HTERT RPE-1 (cell line): ENCODE data around the gene GRIFIN.

Source experiments
- in situ Hi-C: fragments of 300-500 bp; cut with MboI; formaldehyde crosslinking; loops from 4 replicates; pipeline ENCODE4 v1.14.3; 2020; ENCODE audit warnings: low sequenced_read_pairs

The GRIFIN gene

DNA sequence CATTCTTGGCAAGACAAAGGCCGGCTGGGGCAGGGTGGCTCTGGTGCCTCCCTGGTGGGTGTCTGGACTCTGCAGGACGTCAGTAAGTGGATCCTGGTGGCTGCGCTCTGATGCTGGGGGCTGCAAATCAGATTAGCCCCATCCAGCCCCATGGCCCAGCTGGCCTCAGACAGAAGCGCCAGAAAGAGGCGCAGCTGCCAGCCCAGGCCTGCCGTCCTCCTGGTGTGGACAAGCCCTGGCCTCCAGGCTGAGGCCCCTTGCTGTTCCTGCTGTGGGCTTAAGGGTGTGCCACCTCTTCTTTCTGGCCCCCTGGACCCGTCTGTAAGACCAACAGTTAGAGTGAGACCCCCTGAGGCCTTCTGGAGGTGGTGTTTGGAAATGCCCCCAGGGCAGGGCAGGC, 37.5 kb upstream of the GRIFIN start:
- in situ Hi-C loops = no loop called here

DNA sequence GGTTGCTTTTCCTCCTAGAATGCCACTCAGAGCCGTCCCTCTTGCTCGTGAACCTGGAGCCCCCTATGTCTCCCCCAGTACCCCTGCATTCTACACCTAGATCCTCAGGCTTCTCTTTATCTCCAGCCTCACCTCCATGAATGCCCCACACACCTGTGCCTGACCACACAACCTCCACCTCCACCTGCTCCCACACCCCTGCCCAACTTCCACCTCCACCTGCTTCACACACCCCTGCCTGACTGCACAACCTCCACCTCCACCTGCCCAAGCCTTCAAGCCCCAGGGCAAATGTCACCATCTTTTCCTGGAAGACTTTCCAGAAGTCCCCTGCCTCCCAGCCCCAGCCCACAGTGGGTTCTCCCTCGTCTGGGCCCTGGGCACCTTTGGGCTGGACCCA, 36.5 kb upstream of the GRIFIN start:
- in situ Hi-C loops = no loop called here

DNA sequence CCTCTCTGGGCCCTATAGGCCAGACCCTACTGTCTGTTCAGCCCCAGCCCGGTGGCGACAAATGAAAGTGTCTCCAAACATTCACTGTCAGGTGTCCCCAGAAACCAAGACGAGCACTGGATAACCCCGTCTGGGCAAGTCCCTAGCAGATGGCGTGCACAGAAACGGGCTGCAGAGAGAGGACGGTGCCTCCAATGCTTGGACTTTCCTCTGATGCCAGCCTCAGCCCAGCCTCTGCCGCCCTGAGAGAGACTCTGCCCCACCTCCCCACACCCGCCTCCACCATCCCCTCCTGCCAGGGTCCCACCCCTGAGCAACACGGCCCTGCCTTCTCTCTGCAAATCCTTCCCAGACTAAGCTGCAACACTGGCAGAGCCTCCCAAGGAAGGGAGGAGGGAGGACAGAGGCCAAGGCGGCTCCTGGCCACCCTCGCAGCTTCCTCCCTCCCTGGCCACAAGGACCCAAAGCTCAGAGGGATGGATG, 36.0 kb upstream of the GRIFIN start:
- in situ Hi-C loops = no loop called here

DNA sequence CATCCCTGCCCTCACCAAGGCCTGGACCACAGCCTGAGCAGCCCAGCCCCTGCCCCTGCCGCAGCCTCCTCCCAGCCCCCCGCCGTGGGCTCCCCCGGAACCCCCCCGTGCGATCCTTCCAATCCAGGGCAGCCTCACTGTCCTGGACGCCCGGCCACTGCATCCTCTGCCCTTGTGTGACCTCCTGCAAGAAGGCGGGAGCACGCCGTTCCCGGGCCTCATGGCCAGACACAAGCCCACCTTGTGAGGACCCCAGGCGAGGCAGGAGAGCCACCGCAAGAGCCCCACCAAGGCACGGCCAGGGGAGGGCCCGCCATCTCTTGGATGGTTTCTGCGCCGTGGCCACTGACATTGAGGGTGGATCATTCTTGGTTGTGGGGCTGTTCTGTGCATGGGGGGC, 35.6 kb upstream of the GRIFIN start:
- in situ Hi-C loops = no loop called here

DNA sequence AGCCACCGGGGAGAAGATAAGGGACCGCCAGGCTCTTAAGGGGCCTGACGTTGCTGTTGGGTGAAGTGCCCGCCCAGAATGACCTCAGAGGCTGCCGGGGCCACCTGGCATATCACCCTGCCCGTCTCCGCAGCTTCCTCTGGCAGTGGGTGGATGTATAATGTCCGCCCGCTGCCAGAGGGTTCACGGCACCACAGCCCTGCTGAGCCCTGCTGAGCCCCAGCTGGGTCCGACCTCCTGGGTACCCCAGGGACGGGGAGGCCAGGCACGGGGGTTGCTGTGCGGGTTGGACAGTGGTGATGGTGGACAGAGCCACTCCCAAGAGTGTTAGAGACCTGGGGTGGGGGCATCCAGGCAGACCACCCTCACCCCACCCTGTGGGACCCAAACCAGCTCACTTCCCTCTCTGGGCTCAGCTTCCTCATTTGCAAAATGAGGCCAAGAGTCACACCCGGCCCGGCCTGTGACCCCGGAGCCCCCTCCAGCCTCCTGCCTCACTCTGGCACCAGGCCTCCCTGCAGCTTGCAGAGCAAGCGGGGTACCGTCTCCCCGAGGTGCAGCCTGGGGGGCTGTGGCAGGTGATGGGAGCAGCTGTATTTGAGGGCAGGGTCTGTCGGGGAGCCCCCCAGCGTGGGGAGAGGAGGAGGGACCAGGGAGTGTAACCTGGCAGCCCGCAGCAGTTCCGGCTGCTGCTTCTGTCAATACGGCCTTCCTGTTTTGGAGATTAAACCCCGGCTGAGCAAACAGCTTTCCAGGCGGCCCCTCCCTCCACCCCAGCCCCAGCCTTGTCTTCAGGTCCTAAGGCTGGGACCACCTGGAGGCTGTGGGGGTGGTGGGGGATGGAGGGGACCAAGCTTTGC, 34.9 kb upstream of the GRIFIN start:
- in situ Hi-C loops = no loop called here

DNA sequence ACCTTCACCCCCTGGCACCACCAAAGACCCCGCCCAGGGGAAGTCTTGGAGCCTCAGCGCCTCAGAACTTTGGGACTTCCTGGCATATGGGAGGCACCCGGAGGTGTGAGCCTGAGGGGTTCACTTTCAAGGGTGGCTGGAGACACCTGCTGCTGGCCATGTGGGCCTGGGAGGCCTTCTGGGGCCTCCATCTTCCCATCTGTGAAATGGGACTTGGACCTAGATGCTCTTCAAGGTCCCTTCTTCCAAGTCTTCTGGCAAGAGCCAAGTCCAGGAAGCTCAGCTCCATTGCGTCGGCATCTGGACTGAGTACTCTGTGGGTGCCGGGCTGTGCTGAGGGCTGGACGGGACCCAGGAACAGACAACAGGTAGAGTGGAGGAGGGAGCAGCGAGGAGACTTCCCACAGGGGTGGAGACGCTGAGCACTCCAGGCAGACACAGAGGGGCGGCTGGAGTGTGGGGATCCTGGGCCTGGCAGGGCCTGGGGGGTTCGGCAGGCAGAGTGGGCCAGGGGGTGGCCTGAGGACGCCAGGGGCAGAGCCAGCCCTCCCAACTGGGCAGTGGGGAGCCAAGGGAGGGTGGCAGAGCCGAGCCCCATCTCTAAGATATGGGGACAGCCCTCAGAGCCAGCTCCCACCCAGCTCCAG, 34.1 kb upstream of the GRIFIN start:
- in situ Hi-C loops = no loop called here

DNA sequence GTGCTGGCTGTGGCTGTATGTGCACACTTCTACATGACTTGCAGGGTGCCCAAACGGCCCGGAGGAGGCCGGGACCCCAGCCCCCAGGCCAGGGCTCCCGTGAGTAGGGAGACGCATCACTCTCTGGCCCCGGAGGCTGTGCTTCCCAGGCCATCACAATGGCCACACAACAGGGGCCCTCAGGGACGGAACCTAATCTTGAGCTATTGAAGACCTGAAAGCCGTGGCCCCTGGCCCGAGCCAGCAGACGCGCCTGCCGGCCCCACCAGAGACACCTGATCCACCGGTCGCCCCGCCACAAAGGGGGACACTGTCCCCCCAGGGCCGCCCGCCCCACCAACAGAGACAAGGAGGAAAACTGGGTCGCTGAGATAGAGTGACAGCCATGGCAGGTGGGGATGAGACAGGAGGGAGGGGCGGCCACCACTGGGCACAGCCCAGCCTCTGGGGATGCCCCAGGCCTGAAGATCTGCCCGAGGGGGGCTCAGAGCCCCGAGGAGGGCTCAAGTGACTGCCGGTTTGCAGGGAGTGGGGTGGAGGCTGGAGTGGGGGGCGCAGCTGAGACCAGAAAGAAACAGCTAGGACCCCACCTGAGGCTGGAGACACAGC, 33.2 kb upstream of the GRIFIN start:
- in situ Hi-C loops = no loop called here

DNA sequence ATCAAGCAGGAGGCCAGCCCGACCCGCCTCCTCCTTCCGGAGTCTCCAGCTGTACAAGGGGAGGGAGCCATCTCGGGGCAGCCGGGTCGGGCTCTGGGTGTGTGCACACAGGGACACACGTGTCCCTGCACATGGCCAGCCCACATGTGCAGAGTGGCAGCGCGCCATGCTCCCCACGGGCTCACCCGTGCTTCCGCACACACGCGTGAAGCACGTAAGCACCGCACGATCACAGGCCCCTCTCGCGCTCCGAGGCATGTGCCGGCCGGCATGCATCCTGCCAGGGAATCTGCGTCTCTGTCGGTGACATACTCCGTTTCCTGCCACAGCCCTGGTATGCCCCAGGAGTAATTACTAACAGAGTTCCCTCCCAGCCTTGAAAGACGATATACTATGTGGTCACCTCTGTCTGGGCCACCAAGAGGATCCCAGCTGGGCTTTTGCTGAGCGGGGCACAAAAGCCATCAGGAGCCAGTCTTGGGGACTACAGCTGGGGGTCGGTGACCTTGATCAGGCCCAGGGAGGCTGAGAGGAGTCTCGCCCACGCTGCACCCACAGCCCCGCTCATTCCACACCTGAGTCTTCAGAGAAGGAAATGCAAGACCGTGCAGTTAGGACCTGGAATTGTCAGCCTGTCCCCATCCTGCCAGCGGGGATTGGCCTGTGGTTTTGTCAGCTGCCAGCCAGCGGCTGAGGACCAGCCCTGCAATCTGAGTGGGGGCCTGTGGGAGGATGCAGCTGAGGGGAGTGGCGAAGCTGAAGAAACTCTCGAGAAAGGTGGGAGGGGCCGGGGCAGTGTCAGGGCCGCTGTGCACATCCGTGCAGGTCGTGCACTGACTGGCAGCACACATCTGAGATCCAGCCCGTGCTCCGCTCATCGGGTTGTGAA, 32.4 kb upstream of the GRIFIN start:
- in situ Hi-C loops = no loop called here

DNA sequence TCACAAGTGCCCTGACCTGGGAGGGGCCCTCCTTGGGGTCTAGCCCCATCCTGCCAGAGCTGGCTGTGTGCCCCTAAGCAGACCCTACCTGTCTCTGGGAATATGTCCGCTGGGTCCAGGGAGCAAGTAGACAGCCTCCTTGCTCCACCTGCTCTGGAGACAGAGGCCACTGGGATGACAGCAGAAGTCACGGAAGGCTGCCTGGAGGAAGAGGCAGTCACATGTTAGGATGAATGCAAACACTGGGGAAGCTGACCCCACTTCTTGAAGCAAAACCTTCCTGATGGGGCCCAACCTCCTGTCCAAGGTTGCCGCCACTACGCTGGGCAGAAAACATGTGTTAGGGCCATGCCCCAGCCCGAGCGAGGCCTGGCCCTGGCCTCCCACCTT, 31.7 kb upstream of the GRIFIN start:
- in situ Hi-C loops = no loop called here

DNA sequence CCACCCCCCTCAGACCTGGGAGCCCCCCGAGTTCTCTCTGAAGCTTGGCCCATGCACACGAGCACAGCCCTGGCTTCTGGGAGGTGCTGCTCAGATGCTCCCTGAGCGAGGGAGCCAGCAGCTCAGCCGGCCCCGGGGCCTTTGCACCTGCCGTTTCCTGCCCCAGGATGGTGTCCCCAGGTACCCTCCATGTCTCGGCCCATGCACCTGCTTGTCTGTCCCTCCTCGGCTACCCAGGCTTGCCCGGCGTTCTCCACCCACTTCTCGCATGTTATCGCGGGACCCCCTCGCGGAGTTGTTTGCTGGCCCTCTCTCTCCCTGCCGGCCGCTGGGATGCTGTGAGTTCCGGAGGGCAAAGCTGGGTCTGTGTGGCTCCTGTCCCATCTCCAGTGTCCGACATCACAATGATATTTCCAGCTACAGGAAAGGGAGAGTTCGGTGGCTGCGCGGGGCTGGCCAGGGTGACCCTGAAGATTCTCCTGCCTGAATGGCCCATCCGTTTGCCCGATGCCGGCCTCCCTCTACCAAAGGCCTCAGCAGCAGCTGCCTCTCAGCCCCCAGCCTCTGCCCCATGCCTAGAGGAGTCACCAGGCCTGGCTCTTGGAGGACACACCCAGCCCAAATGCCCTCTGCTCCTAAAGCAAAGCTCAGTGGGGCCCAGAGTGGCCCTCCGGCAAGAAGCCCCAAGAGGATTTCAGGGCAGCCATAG, 31.2 kb upstream of the GRIFIN start:
- in situ Hi-C loops = no loop called here

DNA sequence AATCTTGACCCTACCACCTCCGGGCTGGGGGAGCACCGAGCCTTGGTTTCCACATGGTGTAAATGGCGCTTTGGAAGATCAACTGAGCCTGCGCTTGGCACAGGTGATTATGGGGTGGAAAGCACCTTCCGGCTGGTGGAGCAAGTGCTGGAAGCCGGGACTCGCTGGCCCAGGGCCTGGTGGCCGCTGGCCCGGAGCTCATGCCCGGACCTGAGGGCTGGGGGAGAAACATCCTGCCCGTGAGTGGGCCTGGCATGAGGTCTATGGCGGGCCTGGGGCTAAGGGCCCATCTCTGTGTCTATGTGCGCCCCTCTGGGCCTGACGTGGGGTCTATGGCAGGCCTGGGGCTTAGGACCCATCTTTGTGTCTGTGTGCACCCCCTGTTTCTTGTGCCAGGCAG, 29.2 kb upstream of the GRIFIN start:
- in situ Hi-C loops = no loop called here

DNA sequence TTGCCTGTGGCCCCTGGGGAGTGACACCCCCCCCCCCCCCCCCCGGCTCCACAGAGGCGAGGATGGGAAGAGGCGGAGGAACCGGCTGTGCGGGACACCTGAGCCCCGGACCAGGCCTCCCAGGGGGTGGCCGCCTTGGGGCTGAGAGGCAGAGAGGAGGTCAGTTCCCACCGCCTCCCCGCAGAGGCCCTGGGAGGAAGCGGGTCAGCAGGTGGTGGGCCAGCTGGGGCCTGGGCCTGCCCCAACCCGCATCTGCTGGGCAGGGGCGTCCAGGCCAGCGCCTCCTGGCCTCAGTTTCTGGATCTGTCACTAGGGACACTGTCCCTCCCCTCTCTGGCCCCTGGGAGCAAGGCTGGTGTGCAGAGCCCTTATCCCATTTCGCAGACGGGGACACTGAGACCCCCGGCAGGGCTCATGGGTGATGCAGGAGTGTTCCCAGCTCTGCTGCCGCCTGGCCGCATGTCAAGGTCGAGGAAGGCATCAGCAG, 28.7 kb upstream of the GRIFIN start:
- in situ Hi-C loops = no loop called here

DNA sequence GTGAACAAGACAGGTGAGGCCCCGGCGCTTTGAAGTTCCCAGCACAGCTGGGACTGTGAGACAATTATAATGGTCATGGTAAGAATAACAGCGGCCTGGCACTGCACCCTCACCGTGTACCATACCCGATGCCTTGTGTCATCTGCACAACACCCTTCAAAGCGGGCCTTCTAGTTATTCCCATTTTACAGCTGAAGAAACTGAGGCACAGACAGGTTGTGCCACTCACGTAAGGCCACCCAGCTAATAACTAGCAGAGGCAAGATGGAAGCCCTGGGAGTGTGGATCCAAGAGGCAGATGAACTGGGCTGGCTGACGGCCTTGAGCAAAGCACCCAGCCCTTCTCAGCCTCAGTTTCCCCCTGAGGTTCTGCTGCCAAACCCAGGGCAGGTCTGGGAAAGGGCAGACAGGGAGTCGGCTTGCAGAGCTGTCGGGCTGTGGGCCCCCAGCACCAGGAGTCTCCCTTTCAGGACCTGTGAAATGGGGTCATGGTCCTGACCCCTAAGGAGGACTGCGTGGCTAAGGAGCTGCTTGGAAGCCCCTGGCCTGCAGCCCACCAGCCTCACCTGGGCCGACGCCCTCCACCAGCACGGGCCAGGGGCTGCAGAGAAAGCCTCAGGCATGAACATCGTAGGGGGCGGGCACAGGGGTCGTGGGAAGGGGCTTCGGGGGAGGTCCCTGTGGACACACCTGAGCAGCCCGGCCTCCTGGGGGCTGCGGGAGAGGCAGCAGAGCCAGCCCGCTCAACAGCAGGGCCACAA, 28.1 kb upstream of the GRIFIN start:
- in situ Hi-C loops = no loop called here

DNA sequence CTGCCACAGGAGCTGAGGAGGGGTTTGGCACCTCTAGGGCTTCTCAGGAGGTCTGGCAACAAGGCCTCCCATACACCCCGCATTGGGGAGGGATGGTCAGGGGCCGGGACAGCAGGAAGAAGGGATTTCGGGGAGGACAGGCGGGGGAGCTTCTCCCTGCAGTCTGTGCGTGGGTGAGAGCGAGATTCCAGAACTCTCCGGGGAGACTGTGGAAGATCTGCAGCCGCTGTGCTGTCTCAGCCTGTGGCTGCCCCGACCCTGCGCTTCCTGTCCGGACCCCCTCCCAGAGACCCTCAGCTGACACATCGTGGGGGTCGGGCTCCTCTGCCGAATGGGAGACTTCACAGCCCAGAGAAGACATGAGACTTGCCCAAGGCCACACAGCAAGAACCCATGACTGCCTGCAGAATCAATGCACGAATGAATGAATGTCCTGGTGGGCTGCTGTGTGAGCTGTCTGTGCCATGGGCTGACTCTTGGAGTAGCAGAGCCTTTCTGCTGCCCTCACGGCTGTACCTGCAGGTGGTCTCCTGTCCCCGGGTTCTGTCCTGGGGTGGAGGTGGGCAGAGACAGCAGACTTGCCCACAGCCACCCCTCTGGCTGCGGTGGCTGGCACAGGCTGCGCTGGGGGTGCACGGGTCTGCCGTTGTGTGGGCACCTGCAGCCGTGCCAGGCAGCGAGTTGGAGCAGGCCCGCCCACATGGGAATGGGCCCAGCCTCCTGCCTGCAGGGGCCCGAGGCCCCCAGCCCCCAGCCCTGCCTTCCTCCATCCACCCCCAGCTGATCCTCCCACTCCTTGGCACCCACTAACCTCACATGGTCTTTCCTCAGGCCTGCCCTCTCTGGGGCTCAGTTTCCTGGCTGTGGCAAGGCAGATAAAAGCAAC, 27.1 kb upstream of the GRIFIN start:
- in situ Hi-C loops = no loop called here

DNA sequence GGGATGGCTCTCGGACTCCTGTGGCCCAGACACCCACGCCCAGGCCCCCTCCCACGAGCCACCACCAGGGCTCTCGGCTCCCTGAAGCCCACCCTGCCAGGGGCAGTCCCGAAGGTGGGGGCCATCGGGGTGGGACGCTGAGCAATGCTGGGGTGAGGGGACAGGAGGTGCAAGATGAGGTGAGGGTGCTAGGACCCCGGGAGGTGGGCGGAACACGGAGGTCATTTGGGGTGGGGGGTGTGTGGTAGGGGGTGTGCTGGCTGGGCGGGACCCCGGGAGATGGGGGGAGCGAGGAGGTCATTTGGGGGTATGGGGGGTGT, 26.4 kb upstream of the GRIFIN start:
- in situ Hi-C loops = no loop called here

DNA sequence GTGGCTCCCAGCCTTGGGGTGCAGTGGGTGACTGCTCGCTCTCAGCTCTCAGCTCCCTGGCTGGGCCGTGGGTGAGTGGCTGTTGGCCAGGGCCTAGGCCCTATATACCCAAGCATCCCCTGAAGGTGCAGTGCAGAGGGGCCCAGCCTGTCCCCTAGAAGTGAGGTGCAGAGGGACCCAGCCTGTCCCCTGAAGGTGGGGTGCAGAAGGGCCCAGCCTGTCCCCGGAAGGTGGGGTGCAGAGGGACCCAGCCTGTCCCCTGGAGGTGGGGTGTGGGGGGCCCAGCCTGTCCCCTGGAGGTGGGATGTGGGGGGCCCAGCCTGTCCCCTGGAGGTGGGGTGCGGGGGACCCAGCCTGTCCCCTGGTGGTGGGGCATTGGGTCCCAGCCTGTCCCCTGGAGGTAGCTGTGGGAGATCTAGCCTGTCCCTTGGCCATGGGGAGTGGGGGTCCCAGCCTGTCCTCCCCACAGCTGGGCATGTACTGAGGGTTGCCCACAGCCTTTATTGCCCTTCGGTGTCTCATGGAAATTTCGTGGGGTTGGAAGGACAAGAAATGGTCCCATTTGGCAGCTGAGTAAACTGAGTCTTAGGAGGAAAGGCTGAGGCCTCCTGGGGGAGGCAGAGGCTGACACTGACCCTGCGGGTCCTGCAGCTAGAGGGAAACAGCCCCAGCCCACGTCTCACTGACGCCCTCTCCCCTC, 25.9 kb upstream of the GRIFIN start:
- in situ Hi-C loops = no loop called here

DNA sequence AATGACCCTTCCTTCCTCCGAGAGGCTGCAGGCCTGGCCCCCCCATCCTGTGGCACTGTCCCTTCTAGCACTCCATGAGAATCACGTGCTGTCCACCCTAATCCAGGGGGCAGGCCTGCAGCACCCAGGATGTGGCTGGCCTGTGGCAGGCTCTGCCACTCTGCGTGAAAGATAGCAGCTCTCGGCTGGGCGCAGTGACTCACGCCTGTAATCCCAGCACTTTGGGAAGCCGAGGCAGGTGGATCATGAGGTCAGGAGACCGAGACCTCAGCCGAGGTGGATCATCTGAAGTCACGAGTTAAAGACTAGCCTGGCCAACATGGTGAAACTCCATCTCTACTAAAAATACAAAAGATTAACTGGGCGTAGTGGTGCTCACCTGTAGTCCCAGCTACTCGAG, 24.5 kb upstream of the GRIFIN start:
- in situ Hi-C loops = no loop called here
